ENCODE measurements around the gene ADAMTSL2. TPM values are rescaled to one million over a fixed set of nuclear protein-coding genes. Genes with fewer than 3 reads are reported as not detected.
A peak's percentile ranks its signal among the peaks of the same experiment; 100 is the strongest.

The ADAMTSL2 gene
- total RNA-seq, 1 donor from 2014 or later, result 5.1 TPM

DNA sequence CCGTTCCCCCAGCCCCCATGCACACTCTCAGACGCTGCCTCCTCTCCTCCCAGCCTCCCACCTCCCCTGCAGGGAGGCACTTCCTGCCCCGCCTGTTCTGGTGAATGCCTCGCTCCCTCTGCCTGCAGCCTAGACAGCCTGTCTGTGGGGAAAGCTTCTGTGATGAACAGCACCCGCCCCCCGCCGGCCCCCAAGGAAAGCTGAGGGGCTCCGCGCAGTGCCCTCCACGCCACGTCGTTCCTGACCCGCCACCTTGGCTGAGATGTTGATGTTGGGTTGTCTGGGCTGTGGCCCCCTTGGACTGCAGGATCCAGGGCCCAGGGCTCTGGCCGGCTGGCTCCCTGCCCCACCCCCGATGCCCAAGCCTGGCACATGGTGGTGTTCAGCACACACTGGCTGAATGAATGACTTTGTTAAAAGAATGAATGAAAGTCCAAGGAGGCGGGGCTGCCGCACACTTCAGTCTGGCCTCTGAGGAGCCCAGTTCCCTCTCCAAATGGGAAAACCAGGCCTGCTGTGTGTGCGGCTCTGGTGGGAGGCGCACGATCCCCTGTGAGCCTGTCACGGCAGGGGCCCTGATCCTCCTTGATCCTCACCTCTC is 7.7 kb upstream of the ADAMTSL2 start:
- ATAC-seq (peak; percentile 29), DNase-seq (no peak)
- intact Hi-C loops (cut with micrococcal nuclease), result no loop called here

- intact Hi-C loops (cut with micrococcal nuclease), result no loop called here
- ATAC-seq (peak; percentile 88), DNase-seq (peak; percentile 87)
Observed at GRCh38 chr9:133527444-133527920, 7.0 kb upstream of the ADAMTSL2 start.

DNA sequence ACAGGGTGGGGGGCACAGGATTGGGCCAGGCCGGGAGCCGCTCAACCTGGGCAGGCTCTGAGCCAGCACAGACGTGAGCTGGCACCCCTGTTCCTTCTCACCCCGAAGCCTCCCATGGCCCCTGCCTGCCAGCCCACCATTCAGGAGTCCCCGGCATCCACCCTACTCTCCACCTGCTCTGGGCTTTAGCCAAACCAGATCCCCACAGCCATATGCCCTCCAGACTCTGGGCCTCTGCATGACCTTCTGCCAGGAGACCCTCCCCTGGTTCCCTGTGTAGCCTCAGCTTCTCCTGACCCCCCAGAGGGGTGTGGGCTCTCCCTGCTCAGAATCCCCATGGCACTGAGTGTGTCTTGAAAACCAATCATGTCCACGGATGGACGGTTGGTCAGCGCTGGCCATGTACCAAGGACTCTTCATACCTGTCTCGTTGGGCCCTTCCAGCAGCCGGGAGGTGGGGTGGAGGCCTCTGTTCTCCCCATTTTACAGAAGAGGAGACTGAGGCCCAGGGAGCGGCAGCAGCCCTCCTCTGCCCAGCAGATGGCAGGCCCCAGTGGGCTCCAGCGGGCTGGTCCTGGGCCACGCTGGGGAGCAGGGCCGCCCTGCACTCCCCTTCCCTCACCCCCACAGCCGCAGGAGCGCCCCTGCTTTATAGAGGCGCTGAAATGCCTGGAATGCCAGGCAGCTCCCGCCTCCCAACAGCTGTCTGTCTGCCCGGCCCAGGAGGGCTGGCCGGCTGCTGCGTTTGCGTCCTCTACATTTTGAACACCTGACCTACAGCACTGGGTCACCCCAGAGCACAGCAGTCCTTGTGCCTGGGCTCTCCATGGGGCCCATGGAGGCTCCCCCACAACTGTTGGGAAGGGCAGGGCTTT is 6.3 kb upstream of the ADAMTSL2 start:
- no peak for DNase-seq
- intact Hi-C loops (cut with micrococcal nuclease), result no loop called here
- peak; percentile 20 for ATAC-seq

DNA sequence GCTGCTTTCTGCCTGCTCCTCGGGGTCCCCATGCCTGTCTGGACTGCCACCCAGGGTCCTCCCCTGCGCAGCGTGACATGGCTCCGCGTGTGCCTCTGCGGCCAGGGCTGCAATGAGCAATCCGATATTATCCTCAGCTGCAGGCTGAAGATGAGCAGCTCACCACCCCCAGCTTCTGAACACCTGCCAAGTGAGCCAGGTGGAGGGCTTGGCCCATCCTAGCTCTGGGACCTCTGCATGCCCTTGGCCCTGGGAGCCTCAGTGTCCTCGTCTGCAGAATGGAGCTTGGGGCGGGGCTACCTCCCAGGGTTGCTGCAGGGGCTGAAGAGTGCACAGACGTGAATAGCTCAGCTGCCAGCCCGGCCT is 5.6 kb upstream of the ADAMTSL2 start:
- no peak for DNase-seq
- ATAC-seq, result no peak
- intact Hi-C loops (cut with micrococcal nuclease), result no loop called here

- DNase-seq (no peak), ATAC-seq (no peak)
- intact Hi-C loops (cut with micrococcal nuclease), result no loop called here
Observed at GRCh38 chr9:133529457-133529856, 5.0 kb upstream of the ADAMTSL2 start.

DNA sequence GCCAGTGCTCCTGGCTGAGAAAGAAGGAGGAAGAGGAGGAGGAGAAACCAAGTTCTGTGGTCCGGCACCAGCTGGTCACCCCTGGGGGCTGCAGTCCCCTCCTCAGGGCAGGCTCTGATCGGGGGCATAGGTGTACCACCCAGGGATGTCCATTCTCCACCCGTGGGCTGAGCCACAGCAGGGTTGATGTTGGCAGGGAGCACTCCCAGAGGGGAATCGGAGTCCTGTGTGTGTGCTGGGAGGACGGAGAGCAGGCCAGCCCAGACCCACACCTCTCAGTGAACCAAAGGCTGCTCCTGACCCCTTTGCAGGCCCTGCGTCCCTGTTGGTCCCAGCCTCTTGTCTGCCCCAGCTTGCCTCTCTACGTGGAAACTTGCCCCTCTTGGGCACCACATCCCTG is 4.6 kb upstream of the ADAMTSL2 start:
- intact Hi-C loops (cut with micrococcal nuclease), result loop anchor here (5.0 kb wide), 1 partner anchor 197 kb away; no protein-coding TSS in a partner anchor
- ATAC-seq, result no peak
- DNase-seq, result no peak

DNA sequence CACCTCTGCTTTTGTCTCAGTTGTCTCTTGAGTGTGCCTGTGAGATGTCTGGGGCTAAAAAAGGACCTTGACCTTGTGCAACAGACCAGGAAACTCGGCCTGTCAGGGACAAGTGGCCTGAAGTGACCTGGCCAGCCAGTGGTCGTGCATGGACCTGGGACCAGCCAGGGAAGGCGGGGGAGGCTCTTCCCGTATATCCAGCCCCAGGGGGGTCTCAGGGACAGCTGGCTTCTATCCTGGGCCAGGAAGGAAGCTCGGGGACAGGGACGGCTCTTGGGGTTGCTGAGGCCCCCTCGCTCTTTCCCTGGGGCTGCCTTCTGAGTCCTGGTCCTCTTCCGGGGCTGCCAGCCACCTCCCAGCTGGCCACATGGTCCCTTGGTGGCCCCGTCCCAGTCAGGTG is 3.2 kb upstream of the ADAMTSL2 start:
- ATAC-seq (no peak), DNase-seq (no peak)
- intact Hi-C loops (cut with micrococcal nuclease), result loop anchor here (5.0 kb wide), 1 partner anchor 196 kb away; no protein-coding TSS in a partner anchor

GRCh38 chr9:133532937-133533668 is 1.4 kb upstream of the ADAMTSL2 start:
- ATAC-seq (peak; percentile 57), DNase-seq (peak; percentile 83)
- intact Hi-C loops (cut with micrococcal nuclease), result loop anchor here (5.0 kb wide), 1 partner anchor 194 kb away; no protein-coding TSS in a partner anchor

- DNase-seq, result no peak
- ATAC-seq, result peak; percentile 38
- intact Hi-C loops (cut with micrococcal nuclease), result loop anchor here (5.0 kb wide), 1 partner anchor 193 kb away; no protein-coding TSS in a partner anchor
Observed at GRCh38 chr9:133533857-133534256, 647 bp upstream of the ADAMTSL2 start.

DNA sequence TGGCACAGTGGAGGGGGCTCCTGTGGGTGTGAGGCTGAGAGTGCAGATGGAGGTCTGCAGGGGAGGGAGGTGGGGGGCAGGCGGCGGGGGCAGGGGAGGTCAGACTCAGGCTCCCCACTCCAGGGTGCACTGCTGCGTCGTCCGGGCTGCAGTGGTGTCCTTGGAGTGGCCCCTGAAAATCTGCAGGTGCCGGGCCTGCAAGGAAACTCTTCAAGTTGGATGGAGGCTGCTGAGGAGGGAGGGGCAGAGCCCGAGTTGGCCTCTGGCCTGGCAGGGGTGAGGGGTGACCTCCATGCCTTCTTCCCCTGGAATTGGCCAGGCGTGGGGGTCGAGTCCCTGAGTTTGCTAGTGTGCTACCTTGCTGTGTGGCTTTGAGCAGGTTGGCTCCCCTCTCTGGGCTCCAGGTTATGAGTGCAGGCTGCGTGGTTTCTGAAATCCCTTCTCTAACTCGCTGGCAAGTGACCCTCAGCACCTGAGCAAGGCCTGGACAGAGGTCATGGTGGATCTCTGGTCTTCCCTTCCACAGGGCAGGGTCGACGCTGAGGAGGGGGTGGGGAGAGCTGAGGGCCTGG is 888 bp downstream of the ADAMTSL2 start:
- DNase-seq (no peak), ATAC-seq (no peak)
- intact Hi-C loops (cut with micrococcal nuclease), result no loop called here

GRCh38 chr9:133536080-133536479 is 1.6 kb downstream of the ADAMTSL2 start:
- no peak for DNase-seq
- intact Hi-C loops (cut with micrococcal nuclease), result no loop called here
- ATAC-seq, result no peak

DNA sequence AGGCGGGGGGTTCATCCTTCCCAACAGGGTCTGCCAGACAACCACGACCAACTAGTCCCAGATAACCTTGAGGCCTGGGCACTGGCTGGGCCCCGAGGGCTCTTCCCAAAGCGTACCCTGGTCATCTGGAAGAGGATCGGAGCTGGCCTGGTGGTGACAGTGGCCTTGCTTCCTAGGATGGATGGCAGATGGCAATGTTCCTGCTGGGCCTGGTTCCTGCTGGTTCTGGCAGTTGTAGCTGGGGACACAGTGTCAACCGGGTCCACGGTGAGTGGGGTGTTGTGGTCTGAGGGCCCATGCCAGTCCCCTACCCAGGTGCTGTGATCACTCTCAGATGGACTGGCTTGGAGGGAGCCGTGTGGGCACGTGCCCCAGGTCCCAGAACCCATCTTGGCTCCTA is 2.0 kb downstream of the ADAMTSL2 start:
- ATAC-seq (no peak), DNase-seq (no peak)
- intact Hi-C loops (cut with micrococcal nuclease), result no loop called here

GRCh38 chr9:133537257-133537656 is 2.8 kb downstream of the ADAMTSL2 start:
- intact Hi-C loops (cut with micrococcal nuclease), result no loop called here
- no peak for ATAC-seq
- no peak for DNase-seq

GRCh38 chr9:133538176-133538575 is 3.7 kb downstream of the ADAMTSL2 start:
- DNase-seq, result no peak
- intact Hi-C loops (cut with micrococcal nuclease), result no loop called here
- no peak for ATAC-seq

- ATAC-seq, result peak; percentile 74
Observed at GRCh38 chr9:133538851-133539833, 4.6 kb downstream of the ADAMTSL2 start.

DNA sequence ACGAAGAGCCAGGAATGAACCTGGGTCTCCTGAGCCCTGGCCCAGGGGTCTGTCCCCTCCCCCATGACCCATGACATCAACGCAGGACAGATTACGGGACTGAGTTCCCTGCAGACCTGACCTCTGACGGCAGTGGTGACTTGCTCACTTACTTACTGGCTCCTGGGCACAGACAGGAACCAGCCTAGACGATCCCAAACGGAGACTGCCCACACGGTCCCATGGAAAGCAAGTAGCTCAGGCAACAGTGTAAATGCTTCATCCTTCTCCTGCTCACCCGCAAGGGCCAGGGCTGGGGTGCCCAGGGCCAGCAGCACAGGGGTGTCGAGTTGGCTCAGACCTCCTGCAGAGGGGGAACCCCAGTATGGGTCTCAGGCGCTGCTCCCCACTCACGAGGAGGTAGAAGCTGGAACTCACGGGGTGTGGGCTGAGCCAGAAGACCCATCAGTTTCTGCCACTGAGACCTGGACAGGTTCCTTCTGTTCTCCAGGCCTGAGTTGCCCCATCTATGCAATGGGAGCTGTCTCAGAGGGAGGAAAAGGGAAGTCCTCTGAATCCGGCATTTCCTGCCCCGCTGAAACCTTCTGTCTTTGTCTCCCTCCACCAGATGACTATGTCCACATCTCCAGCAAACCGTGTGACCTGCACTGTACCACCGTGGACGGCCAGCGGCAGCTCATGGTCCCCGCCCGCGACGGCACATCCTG is 5.6 kb downstream of the ADAMTSL2 start:
- ATAC-seq (peak; percentile 3), DNase-seq (no peak)
- intact Hi-C loops (cut with micrococcal nuclease), result no loop called here

More at GRCh38 chr9:133538851-133539833, 4.6 kb downstream of the ADAMTSL2 start:
- peak; percentile 81 for DNase-seq
- intact Hi-C loops (cut with micrococcal nuclease), result no loop called here

DNA sequence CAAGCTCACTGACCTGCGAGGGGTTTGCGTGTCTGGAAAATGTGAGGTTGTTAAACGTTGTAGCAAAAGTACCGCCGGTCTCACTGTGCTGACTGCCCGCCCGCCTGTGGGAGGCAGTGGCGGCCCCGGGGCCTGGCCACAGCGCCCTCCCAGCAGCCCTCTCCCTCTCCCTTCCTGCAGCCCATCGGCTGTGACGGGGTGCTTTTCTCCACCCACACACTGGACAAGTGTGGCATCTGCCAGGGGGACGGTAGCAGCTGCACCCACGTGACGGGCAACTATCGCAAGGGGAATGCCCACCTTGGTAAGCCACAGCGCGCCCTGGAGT is 6.2 kb downstream of the ADAMTSL2 start:
- intact Hi-C loops (cut with micrococcal nuclease), result no loop called here
- ATAC-seq (no peak), DNase-seq (no peak)

GRCh38 chr9:133542002-133542401 is 7.5 kb downstream of the ADAMTSL2 start:
- ATAC-seq, result no peak
- intact Hi-C loops (cut with micrococcal nuclease), result no loop called here
- DNase-seq, result no peak
